ENCODE data around the gene FMN1.
A peak's percentile ranks its signal among the peaks of the same experiment; 100 is the strongest.

The FMN1 gene

GRCh38 chr15:33153548-33153947 lies 41.0 kb downstream of the FMN1 start:
- DNase-seq = no peak

DNA sequence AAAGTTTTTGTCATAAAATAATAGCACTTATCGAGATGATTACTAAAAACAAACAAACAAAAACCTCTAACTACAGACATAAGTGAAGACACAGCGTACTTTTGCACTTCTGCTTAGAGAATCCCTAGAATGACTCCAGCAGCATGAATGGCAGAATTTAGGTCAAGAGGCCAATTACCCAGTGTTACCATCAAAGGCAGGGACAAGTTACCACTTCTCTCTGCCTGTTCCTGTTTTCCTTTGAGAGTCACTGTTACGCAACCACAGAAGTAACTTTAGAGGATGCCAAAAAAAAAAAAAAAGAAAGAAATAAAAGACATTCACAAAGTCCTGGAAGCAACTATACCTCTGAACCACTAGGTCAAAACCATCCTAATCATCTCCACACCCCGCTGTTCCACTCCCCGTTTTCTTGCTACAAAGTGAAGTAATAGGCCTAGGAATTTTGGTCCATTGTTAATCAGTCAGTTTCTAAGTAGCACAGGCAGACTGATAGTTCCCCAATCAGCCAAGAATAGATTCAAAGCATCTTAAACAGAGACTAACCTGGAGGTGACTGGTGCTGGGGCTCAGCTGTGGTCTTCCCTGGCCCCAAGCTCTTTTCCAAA lies 41.9 kb downstream of the FMN1 start:
- peak; percentile 86 to 92 for DNase-seq

- DNase-seq = peak; percentile 76 to 86
Measured at GRCh38 chr15:33150971-33151370, 43.5 kb downstream of the FMN1 start.

DNA sequence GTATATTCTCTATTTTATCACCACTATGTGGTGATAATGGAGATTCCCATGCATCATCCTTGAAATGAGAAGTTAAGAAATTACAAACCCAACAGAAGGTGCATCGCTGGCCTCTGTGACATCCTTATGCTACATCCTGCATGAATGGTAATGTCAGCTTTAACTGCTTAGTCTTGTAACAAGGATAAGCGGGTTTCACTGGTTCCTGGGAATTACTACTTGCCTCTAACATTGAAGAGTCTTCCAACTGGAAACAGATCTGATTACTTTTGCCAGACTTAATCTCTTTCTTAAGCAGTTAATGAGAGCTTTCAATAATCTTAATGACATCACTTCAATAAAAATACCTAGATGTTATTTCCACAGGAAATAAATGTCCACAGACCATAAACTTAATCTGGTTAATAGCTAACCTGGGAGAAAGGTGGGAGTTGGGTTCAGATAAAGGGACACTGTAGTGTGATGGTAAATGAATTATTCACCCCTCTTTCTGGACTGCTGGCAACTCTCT lies 44.0 kb downstream of the FMN1 start:
- DNase-seq = no peak

GRCh38 chr15:33149919-33150318 lies 44.6 kb downstream of the FMN1 start:
- DNase-seq = peak; percentile 37 to 39

- no peak for DNase-seq
Measured at GRCh38 chr15:33148129-33148751, 46.3 kb downstream of the FMN1 start.

DNA sequence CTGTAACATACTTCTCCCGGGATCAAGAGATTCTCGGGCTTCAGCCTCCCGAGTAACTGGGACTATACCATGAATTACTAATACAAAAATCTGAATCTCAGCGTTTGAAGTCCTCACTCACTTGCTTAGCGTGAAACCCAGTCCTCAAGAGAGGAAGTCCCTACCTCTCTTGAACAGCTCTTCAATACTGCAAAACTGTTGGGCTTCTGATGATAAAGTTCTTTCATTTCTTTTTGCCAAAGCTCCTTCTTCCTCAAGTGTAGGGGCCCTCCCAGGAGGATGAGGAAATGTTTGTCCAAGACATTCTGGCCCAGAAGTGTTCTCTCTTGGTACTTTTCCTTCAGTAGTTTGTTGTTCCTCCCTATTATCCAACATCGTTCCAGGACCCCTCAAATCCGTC lies 48.5 kb downstream of the FMN1 start:
- DNase-seq = no peak

GRCh38 chr15:33145447-33145846 lies 49.1 kb downstream of the FMN1 start:
- DNase-seq = no peak

DNA sequence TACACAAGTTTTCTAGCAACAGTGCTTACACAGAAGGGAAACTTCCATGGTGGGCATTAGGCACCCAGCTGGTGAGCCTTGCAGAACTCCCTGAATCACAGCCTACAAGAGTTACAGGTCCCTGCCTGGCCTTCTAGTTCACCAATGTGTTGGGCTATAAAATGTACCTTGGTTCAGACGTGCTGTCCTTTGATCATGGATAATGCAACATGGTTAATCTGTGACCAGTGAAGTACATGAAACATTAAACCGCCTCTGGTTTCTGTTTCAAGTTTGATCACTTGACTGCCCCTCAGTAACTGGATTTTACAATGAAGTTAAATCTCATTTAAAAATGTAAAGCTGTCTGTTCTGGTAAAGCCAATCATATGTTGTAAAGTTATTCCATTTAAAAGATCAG lies 51.8 kb downstream of the FMN1 start:
- no peak for DNase-seq

GRCh38 chr15:33138000-33138399 lies 56.5 kb downstream of the FMN1 start:
- DNase-seq = no peak

DNA sequence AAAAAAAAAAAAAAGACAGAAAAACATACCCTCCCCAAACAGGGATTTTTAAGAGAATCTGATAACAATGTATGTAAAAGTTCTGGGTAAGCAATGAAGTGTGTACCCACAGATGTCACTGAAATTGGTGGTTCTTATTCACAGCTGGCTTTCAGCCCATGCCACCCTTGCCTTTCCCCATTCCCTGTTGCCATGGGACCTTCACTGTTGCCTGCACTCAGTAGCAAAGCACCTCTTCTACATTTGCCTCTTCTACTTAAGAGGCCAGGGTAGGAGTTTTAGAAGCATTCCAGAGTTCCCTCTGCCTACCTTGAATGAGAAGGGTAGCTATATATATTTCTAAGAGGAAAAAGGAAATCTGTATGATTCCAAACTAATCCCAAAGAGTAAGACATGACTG lies 57.4 kb downstream of the FMN1 start:
- no peak for DNase-seq

GRCh38 chr15:33136353-33136752 lies 58.2 kb downstream of the FMN1 start:
- DNase-seq = peak; percentile 30 to 32

DNA sequence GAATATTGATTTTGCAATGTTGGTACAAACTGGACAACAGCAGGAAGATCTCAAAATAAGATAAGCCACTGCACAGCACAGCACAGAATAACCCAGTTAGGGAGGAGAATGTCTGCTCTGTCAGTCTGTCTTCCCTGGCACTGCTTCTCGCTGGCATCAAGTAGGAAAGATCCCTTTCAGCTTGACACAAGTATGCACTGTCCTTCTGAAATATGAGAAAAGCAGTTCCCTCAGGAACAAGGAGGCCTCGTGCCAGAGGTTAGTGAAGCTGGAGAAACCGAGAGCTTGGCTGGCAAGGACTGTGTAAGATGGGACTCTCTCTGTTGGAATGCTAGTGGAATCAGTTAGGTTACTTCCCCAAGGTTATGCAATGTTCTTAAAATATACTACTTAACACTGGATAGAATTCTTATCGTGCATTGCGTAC lies 59.1 kb downstream of the FMN1 start:
- no peak for DNase-seq

DNA sequence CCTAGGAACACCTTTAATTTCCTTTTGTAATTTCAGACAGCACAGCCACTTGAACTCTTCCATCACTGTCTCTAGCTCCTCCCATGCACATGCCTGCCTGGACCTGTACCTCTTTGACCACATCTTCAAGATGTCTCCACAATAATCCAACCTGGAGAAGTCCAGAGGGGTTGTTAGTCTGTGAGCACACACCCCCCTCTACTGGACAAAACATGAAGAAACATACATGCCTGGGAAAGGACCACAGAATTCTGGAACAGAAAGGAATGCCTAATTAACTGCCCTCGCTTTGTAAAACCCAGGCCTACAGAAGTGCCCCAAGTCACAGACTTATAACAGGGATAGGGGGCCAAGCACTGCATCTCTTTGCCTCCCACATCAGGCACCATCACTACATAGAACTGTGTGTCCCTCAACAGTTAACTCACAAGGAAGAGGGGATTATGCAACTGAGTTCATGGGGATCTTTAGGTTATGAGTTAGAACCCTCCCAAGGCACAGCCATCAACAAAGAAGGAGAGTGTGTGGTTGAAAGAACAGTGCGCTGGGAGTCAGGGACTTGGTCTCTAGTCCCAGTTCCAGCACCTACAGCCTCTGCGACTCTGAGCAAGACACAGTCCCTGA lies 61.7 kb downstream of the FMN1 start:
- DNase-seq = peak; percentile 47 to 52

DNA sequence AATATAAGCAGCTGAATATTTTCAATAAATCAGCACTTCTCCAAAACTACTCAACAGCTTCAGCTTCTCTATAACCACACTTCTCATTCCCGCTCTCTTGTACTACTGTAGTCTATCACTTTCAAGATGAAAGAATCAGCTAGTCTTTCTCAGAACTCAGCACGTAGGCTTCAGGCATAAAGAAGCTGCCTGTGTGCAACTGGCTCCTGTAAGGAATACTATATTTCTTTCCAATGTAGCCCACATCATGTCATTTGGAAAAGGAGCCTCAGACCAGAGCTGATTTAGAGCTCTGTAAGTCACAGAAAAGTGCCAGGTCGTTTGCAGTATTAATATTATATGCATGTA lies 62.3 kb downstream of the FMN1 start:
- DNase-seq = no peak

DNA sequence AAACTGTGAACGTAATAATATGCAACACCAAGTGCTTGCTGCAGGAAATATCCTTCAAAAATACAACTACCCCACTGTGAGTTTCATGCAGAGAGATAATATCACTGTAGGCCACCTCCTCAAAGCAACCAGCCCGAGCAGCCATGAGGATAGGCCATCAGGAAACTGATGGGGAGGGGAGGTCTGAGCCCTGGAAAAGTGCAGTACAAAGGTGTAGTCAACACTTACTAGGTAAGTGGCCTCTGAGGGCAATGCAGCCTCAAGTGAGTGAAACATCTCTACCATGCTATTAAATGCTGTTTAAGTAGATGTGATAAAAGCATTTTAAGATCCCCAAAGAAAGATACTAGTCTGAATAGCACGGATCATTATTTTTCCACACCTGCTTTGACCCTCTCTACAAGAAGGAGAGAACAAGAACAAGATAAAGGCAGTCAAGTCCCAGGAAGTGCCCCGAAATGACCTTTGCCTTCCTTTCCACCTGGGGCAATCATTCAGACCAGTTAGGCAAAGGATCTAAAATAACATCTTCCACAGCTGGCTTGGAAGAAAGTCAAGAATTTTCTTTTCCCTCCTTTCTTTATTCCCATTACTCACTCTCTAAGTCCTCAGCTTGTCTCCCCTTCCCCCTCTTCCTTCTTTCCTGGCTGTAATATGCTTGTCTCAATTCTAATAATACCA lies 62.8 kb downstream of the FMN1 start:
- DNase-seq = no peak

DNA sequence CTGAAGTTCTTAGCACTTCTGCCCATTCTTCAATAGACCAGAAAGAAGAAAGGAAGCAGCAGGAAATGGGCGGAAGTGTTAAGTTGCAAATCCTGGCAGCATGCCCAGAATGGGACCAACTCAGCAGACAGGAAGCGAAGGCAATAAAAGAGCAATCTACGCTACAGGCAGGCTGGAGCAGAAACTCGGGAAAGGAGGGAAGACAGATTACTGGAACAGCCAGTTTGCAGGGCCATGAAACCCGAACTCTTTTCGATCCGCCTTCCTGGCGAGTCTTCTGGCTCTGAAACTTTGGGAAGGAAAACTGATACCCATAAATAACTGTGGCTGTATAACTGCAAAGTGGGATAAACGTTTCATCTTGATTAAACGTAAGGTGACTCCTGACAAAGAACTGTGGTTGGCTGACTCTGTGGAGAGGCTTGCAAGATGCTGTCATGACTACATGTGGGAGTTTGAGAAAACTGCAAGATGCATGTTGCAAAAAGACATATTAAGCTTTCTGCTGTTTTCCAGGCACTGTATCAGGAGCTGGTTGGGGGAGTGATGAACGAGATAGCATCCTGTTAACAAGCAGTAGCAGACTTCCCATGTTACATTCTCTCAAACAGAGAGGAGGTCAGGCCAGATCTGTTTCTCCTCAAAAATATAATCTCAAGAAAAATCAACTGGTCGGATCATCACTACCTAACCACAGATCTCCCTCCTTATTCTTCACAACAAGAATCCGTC lies 67.8 kb downstream of the FMN1 start:
- peak; percentile 63 to 80 for DNase-seq

DNA sequence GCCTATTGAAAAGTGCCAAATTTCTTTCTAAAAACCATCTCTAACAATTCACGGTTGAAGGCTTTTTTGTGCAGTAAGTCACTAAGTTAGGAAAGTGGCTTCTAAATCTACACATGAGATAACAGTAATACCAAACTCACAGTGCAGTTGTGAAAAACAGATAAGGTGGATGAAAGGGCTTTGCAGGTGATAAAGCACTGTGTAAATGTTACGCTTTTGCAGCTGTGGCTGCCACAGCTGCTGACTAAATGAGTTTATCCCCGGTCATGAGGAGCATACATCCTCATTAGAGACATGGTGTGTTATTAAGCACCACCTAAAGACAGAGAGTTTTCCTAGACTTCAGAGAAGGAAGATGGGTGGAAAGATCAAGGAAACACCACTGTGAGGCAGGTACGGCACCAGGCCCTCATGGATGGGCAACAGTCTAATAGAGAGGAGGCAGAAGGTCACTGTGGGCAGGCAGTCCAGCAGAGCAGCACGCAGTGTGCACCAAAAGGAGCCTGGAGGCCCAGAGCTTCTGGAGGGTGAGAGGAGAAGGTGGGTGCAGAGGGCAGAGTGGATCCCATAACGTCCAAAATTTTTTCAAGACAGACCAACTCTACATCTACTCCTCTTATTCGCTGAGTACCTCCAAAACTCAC lies 68.5 kb downstream of the FMN1 start:
- no peak for DNase-seq

GRCh38 chr15:33124811-33125210 lies 69.7 kb downstream of the FMN1 start:
- DNase-seq = no peak

- DNase-seq = no peak
Measured at GRCh38 chr15:33124279-33124678, 70.2 kb downstream of the FMN1 start.

DNA sequence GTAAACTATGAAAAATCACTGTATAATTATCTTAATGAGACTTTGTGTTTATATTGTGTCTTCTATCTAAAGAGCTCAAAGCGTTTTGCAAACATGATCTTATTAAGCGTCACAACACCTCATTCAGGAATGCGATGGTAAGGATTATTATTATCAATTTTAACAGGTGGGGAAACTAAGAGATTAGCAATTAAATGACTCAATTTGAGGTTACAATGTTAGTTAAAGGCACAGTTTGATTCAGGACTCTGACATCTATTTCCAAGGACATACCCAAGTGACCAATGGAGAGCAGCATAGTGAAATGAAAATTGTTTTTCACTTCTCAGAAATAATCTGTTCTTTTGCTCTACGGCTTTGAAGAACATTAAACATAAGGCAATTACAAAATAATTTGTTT lies 74.6 kb downstream of the FMN1 start:
- no peak for DNase-seq

GRCh38 chr15:33119273-33119672 lies 75.2 kb downstream of the FMN1 start:
- no peak for DNase-seq

Measured in inflammatory macrophage (primary cell).